AG04449 (cell line): ENCODE results near the gene PLD5.
A peak's percentile ranks its signal among the peaks of the same experiment; 100 is the strongest.
"Not testable (repeated sequence)": the region's sequence is repeated elsewhere in the genome, so short reads cannot be mapped to it uniquely, and the experiment has no call there.

ENCODE experiments used
- CTCF ChIA-PET: fragments of 350-600 bp; formaldehyde crosslinking; extraction: SDS; loops from one replicate; lab custom pipeline; 2021; ENCODE audit warnings: antibody characterized with exemption; lab: Yijun Ruan, JAX
- POLR2A ChIA-PET: fragments of 400-600, 350-600 bp; formaldehyde crosslinking; extraction: SDS; loops from one replicate; lab custom pipeline; 2020; ENCODE audit warnings: antibody characterized with exemption, inconsistent platforms; lab: Yijun Ruan, JAX
- DNase-seq: peaks from one replicate; pipeline ENCODE4 v3.0.0-alpha.2; 2010; ENCODE audit warnings: low read depth, low spot score
- H3K4me3 ChIP-seq: 2 replicates; pipeline ENCODE4 v1.5.1; 2011; ENCODE audit warnings: low read depth, mild to moderate bottlenecking, control low read depth, low read length
- CTCF ChIP-seq: IDR thresholded peaks from one replicate; pipeline ENCODE4 v1.5.1; 2011; ENCODE audit warnings: mild to moderate bottlenecking, moderate library complexity, low read length, control low read depth, inconsistent platforms; ENCODE audit not compliant: insufficient read depth; ENCODE audit errors: missing control alignments

The PLD5 gene

GRCh38 chr1:242468784-242469183, 55.7 kb downstream of the PLD5 start:
- CTCF ChIA-PET, result interaction anchor here (1.1 to 2.6 kb wide), 3 partner anchors 14 to 855 kb away, joined by 6 to 13 read pairs (median 12); no protein-coding TSS in a partner anchor
- POLR2A ChIA-PET, result no interaction called here
- no peak for DNase-seq
- TF ChIP-seq CTCF, result no peak
- no peak overlapping the region for H3K4me3 ChIP-seq

DNA sequence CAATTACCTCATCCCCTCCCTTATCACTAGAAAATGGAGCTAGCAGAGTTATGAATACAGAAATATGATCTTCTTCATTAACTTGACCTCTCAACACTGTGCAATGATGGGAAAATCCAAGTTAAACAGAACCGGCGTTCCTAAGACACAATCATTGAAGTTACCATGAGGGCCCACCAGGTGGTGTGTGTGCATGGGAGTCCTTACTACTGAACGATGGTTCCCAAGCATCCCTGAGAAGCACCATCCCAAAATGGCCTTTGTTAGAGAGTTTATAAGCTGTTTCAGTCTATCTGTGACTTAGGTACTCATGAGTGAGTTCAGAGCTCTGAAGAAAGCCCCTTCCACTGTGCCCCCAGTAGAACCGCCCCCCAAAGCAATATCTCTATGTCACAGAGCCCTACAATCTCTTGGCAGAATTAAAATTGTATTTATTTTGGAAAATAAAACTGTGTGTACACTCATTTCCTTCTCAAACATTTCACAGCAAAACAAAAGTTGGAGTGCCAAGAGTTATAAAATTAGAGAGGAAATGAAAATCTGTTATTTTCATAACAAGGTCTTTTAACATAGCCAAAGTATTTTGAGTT, 56.8 kb downstream of the PLD5 start:
- CTCF ChIA-PET, result interaction anchor here (0.6 to 2.6 kb wide), 6 partner anchors 12 to 858 kb away, joined by 3 to 13 read pairs (median 6); no protein-coding TSS in a partner anchor
- H3K4me3 ChIP-seq, result no peak overlapping the region
- peak; percentile 40 for TF ChIP-seq CTCF
- no peak for DNase-seq
- POLR2A ChIA-PET, result no interaction called here

- no peak for DNase-seq
- ChIA-PET CTCF (no interaction called here), POLR2A (no interaction called here)
- no peak for TF ChIP-seq CTCF
- H3K4me3 ChIP-seq, result no peak overlapping the region
Measured at GRCh38 chr1:242462867-242463266, 61.6 kb downstream of the PLD5 start.

- CTCF ChIA-PET, H3K4me3 ChIP-seq, DNase-seq, POLR2A ChIA-PET: not testable (repeated sequence)
Measured at GRCh38 chr1:242459740-242460139, 64.8 kb downstream of the PLD5 start.

GRCh38 chr1:242456726-242457269, 67.7 kb downstream of the PLD5 start:
- ChIA-PET POLR2A (no interaction called here), CTCF (no interaction called here)
- no peak overlapping the region for H3K4me3 ChIP-seq
- DNase-seq, result no peak
- no peak for TF ChIP-seq CTCF

DNA sequence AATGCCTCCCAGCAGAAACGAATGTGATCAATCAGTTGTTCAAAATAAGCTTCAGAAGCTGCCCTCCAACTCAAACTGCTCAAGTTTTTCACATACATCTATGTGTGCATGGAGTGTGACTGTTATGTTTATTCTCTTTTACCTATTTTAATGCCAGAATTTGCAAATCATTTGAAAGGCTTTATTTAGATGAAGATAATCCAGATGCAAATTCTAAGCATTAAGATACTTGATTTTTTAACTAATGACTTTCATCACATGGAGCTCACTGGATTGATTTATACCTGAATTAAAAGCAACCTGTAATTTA, 69.5 kb downstream of the PLD5 start:
- DNase-seq, result no peak
- CTCF ChIA-PET, result interaction anchor here (0.8 to 3.7 kb wide), 12 partner anchors 9 to 1819 kb away, joined by 3 to 26 read pairs (median 6); no protein-coding TSS in a partner anchor
- H3K4me3 ChIP-seq, result no peak overlapping the region
- TF ChIP-seq CTCF, result no peak
- POLR2A ChIA-PET, result no interaction called here
